ENCODE results near the gene LMF2.
"Not testable (repeated sequence)": the region's sequence is repeated elsewhere in the genome, so short reads cannot be mapped to it uniquely, and the experiment has no call there.

LMF2 gene

DNA sequence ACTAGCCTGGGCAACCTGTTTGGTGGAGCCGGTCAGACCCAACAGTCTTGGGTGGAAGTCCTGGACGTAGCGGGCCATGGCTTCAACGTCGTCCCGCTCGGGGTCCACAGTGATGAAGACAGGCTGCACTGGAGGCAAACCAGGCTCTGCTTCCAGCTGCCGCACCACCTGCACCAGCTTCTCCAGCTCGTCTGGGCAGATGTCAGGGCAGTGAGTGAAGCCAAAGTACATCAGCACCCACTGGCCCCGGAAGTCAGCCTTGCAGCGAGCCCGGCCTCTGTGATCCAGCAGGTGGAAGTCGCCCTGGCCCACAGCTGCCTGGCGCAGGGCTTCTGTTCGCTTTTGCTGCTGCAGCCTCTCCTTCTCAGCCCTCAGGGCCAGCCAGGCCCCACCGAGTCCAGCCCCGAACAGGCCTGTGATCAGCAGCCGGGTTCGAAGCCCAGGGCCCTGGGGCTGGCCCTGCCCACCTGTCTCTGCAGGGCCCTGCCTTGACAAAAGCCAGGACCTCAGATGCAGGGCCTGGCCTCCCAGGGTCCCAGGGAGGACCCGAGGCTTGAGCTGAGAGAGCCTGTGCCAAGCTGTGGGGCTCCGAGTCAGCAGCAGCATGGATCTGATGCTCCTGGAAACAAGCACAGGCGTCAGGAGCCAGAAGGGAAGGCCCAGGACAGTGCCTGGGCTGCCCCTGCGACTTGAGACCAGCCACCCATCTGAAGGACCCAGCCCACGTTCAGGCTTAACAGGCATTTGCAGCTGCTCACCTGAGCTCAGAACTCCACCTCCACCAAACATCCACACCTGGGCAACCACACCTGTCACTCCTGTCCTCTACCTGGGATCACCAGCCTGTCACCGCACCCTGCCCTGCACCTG lies 16.5 kb upstream of the LMF2 start:
- DNase-seq (ENCODE audit: low read depth): no peak

DNA sequence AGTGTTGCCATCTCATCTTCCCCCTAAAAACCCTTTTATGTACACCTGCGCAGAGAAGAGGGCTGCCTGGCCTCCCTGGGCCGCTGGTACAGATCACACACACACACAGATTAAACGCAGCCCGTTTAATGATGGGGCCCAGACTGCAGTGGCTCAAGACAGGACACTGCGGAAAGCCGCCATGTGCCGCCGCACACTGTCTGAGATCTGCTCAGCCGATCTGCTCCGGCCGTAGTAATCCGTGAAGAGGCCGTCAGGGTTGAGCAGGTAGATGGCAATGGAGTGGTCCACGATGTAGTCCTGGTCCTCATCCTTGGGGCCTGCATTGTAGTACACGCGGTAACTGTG lies 15.9 kb upstream of the LMF2 start:
- no peak for DNase-seq (ENCODE audit: low read depth)

DNA sequence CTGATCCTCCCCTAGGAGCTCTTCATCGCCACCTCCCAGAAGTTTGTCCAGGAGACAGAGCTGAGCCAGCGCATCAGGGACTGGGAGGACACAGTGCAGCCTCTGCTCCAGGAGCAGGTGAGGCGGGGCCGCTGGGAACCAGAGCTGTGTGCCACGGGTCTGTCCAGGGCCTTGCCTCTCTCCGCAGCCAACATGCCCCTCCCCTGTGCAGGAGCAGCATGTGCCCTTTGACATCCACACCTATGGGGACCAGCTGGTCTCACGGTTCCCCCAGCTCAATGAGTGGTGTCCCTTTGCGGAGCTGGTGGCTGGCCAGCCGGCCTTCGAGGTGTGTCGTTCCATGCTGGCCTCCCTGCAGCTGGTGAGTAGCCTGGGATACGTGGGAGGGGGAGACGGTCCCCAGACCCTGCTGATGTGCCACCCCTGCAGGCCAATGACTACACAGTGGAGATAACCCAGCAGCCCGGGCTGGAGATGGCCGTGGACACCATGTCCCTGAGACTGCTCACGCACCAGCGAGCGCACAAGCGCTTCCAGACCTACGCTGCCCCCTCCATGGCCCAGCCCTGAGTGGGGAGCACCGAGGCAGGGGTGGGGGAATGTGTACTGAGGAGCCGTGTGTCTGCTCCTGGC lies 15.4 kb upstream of the LMF2 start:
- no peak for DNase-seq (ENCODE audit: low read depth)

DNA sequence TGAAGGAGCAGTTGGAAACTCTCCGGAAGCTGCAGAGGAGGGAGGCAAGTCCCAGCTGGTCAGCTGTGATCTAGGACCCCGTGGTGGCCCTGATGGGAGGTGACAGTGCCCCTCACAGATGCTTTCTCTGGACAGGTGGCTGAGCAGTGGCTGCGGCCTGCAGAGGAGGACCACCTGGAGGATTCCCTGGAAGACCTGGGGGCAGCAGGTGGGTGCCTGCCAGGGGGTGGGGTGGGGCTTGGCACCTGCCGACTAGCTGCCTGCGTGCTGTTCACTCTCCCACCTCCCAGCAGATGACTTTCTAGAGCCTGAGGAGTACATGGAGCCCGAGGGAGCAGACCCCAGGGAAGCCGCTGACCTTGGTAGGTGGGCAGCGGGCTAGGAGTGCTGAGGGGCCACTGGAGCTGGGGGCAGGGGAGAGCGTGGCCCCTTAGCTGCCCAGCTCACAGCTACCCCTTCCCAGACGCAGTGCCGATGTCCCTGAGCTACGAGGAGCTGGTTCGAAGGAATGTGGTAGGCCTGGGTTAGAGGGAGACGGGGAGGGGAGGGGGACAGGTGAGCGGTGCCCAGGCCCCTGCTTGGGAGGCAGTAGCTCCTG lies 14.8 kb upstream of the LMF2 start:
- no peak for DNase-seq (ENCODE audit: low read depth)

DNA sequence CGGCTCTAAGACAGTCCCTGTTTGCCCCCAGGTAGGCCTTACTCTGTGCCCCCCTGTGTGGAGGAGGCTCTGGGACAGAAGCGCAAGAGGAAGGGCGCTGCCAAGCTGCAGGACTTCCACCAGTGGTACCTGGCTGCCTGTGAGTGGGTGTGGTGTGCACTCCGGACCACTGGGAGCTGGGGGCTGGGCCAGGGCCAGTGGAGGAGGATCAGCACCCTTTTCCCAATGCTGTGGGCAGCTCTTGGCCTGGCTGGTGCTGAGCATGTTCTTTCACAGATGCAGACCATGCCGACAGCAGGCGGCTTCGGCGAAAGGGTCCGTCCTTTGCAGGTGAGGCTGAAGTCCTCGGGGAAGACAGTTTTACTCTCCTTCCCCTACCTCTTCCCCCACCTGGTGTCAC lies 14.2 kb upstream of the LMF2 start:
- DNase-seq (ENCODE audit: low read depth): no peak

DNA sequence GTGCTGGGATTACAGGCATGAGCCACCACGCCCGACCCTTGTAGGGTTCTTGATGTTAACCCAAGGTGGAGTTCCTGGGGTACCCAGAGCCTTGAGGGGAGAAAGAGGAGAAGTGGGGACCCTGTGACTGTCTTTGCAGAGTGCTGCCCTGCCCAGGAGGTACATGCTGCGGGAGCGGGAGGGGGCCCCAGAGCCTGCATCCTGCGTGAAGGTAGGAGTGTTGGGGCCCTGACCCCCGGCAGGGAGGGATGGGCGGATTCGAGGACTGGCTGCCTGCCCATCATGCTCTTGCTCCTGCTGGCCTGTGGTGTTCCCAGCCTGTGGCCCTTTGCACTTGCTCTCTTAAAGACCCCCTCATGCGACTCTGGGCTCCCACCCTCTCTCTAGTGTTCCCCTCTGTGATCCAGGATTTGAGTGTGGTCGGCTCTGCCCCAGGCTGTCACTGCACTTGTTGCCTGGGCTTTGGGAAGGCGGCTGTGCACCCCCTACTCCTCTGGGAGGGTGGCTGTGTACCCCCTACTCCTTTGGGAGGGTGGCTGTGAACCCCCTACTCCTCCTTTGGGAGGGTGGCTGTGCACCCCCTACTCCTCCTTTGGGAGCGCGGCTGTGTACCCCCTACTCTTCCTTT lies 13.4 kb upstream of the LMF2 start:
- DNase-seq (ENCODE audit: low read depth): no peak

DNA sequence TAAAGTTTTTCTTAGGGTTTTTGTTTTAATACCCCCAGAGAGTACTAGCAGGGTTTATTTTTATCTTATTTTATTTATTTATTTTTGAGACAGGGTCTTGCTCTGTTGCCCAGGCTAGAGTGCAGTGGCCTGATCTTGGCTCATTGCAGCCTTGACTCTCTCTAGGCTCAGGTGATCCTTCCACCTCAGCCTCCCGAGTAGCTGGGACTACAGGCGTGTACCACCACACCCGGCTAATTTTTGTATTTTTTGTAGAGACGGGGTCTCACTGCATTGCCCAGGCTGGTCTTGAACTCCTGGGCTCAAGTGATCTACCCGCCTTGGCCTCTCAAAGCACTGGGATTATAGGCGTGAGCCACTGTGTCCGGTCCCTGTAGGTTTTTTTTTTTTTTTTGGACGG lies 12.7 kb upstream of the LMF2 start:
- DNase-seq (ENCODE audit: low read depth): not testable (repeated sequence)

DNA sequence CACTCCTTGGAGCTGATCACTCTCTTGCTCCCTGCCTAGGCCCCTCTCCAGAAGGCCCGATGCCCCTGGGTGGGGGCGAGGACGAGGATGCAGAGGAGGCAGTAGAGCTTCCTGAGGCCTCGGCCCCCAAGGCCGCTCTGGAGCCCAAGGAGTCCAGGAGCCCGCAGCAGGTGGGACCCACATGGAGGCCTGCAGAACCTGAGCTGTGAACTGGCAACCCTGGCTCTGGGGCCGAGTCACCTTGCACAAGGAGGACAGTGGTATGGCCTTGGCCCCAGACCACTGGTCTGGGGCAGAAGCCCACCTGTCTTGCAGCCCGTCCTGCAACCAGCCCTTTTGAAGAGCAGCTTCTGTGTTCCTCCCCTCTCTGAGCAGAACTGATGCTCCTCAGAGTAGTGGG lies 11.6 kb upstream of the LMF2 start:
- DNase-seq (ENCODE audit: low read depth): no peak

DNA sequence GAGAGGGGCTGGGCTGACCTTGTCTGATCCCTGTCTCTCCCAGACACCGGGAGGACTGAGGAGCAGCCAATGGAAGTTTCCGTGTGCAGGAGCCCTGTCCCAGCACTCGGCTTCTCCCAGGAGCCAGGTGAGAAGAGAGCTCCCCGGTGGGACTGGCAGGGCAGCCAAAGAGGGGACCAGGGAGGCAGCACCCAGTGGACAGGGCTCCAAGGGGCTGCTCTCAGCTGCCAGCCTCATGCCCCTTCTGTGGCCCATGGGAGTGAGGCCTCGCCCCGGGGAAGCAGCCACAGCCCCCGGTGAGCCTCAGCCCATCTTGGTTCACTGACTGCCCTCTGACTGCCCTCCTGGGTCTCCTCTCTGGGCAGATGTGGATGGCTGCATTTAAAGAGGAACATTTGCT lies 11.1 kb upstream of the LMF2 start:
- no peak for DNase-seq (ENCODE audit: low read depth)

DNA sequence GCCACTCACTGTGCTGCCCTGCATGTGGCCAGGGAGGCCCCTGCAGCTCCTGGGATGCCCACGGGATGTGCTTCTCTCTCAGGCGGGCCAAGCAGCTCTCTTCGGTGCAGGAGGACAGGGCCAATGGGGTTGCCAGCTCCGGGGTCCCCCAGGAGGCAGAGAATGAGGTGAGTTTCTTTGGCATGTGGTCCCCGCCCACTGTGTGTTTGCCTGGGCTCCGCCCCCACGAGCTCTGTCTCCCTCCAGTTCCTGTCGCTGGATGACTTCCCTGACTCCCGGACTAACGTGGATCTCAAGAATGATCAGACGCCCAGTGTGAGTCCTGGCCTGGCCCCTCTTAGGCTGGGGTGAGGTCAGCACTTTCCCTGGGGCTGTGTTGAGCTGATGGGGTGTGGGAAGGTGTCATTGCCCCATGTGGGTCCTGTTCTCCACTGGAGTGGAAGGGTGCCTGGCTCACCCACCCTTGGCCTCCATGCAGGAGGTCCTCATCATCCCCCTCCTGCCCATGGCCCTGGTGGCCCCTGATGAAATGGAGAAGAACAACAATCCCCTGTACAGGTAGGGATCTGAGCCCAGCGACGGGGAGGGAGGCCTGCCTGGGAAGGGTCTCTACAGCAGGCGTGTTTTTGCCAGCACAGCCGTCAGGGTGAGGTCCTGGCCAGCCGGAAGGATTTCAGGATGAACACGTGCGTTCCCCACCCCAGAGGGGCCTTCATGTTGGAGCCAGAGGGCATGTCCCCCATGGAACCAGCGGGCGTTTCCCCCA lies 10.2 kb upstream of the LMF2 start:
- DNase-seq (ENCODE audit: low read depth): no peak

DNA sequence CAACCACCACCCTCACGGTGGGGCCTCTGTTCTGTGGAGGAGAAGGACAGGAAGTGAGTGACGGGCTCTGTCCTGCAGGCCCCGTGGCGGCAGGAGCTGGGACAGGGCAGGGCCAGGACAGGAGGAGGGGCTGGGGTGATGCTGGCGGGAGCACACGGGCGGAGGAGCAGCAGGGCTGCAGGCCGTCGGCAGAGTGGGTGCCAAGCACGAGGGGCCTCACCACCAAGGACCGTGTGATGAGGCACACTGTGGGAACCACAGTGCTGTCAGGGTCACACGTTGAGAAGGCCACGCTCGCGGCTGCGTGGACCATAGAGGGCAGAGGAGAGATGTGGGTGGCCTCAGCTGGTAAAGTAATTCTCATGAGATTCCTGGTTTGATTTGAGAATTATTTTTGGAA lies 9.4 kb upstream of the LMF2 start:
- no peak for DNase-seq (ENCODE audit: low read depth)

DNA sequence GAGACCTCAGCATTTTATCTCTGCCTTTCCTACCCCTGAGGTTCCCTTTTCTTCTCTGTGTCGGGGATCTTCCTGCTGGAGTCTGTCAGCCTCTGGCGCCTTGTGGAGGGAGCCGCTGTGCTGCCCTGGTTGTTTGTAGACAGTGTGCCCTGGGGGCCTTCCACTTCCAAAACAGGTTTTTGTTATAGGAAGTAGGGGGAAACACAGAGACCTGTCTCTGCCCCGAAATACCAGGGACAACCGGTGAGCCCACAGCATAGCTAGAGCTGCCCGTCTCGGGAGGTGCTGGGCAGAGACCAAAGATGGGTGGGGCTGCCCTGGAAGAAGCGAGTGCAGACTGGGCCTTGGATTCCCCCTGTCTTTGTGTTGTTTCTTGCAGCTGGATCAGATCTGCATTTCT lies 8.6 kb upstream of the LMF2 start:
- no peak for DNase-seq (ENCODE audit: low read depth)

DNA sequence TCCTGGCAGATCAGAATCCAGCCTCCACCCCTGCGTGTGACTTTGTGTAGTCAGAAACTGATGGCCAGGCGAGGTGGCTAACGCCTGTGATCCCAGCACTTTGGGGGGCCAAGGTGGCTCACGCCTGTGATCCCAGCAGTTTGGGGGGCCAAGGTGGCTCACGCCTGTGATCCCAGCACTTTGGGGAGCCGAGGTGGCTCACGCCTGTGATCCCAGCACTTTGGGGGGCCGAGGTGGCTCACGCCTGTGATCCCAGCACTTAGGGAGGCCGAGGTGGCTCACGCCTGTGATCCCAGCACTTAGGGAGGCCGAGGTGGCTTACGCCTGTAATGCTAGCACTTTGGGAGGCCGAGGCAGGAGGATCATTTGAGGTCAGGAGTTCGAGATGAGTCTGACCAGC lies 5.7 kb upstream of the LMF2 start:
- DNase-seq (ENCODE audit: low read depth): no peak

DNA sequence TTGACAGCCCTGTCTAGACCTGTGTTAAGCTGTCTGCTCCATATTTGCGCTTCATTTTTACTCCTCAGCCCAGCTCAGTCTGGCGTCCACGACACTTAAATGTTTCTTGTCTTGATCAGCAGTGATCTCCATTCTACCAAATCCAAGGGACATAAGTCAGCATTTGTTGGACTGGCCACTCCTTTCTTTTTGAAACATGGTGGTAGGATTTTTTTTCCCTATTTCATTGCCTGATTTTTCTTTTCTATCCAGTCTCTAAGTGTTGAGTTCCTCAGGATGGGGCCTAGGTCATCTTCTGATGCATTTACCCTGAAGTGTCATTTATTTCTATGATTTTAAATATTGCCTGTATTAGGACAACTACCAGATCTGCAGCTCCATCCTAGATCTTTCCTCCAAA lies 1.4 kb upstream of the LMF2 start:
- no peak for DNase-seq (ENCODE audit: low read depth)

DNA sequence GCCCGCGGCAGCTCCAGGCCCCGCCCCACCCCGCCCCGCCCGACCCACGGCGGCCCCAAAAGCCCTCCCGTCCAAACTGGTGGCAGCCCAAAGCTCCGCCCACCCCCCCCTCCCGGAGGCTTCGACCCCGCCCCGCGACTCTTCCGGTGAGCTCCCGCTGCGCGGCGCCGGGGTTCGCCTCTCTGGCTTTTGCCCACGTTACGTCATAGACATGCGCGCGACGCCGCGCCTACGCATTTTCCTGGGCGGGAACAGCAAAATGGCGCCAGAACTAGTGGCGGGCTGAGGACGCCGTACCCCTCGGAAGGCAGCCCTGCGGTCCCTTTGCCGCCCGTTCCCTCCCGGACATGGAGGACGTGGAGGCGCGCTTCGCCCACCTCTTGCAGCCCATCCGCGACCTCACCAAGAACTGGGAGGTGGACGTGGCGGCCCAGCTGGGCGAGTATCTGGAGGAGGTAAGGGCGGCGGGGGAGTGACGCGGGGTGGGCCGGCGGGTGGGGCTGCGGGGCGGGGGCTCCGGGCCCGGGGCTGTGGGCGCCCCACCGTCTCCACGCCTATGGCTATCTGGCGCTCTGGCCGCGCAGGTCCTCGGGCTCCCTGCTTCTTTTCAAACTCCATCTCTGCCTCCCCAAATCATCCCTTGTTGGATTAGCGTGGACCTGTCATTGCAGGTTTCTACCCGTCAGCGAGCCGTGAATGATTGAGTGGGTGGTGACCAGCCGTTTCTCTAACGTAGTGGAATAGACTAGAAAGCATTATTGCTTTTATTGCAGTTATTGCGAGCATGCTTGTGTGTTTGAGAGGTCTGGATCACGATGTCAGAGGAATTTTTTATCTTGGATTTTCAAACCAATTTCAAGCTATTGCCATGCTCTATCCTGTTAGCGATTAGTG lies 736 bp upstream of the LMF2 start, which contains the start of gene NCAPH2:
Gene NCAPH2, plus strand, starts transcription at position 234 of the 894 bp plus-strand sequence. Its CDS starts 114 bp downstream, at position 348.
- peak; percentile 97 for DNase-seq (ENCODE audit: low read depth)

DNA sequence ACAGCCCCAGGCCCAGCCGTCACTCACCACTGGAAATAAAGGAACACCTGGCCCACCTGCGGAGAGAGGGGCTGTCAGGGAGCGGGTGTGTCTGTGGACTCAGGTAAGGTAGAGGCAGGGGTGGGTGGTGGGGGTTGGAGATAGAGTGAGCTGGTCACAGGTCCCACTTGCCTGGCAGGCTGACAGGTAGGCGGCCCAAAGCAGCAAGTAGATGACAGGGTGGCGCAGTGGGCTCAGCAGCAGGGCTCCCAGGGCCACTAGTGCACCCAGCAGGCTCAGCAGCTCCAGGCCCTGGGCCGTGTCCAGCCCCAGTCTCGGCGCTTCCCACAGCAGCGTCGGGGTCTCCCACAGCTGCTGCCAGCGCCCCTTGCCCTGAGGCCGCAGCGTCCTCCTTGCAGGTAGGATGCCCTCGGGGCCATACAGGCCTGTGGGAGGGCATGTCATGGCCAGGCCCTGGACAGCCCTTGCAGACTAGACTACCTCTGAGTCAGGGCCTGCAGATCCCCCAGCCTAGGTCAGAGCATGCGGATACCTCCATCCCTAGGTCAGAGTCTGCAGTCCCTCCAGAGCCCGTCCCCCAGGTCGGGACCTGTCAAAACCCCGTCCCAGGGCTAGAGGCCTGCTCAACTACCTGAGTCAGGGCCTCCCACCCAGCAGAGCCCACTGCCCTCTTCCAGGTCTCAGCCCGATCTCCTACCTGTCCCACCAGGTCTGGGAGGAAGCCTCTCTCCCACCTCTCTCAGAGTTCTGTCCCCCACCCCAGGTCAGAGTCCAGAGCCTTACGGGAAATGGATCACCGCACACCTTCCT lies 686 bp downstream of the LMF2 start:
- DNase-seq (ENCODE audit: low read depth): no peak

DNA sequence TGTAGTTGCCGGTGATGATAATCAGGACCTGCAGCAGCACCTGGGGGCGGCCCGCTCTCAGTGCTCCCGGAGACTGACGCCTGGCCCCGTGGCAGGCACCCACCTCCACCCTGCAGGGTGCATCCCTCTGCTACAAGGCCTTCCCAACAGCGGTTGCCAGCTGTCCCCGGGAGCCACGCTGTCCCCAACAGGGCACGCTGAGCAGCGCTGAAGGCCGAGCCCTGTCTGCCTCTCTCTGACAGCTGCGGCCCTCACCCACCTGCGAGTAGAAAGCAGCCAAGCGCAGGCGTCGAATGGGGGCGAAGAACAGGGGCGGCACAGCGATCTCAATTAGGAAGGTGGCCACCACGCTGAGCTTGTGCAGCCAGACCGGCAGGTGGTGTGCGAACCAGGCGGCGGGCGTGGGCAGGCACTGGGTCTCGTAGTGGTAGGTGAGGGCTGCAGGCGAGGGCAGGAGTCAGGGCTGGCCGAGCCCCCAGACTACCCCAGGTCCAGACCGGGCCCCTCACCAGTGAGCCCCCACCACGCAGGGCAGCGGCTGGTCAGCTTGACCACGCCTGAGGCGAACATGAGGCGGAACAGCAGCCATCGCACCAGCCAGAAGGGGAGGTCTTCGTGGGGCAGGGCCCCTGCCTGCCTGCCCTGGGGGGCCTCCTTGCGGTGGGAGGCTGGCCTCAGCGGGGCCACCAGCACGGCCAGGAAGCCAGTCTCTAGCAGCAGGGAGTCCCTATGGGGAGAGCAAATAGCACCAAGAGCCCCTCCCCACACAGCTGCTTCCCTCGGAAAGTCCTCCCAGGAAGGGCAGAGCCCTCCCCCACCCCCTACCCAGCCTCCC lies 1.5 kb downstream of the LMF2 start:
- no peak for DNase-seq (ENCODE audit: low read depth)

DNA sequence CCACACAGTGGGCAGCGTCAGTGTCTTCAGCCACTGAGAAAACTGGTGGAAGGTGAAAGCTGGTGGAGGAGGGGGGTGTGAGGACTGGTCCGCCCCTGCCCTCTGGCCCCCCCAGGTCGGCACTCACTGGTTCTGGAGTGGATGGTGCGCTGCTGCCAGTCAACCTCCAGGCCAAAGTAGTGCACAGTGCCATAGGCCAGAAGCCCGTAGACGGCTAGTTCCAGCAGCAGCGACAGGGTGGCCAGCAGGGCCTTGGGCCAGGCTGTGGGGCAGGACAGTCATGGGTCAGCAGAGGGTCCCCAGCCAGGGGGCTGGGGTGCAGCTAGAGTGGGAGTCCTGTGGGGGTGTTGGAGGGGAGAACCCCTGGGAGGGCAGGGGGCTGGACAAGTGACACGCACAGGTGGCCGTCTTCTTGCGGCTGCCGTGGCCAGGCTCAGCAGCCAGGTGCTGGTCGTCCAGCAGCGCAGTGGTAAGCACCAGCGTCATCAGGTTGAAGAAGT lies 2.2 kb downstream of the LMF2 start:
- DNase-seq (ENCODE audit: low read depth): no peak

Data from stimulated activated CD8-positive, alpha-beta memory T cell treated with anti-CD3 and anti-CD28 coated beads, Interleukin-12 subunit alpha, Interleukin-12 subunit beta, amount 100 ng/mL, for 1 hour (primary cell).